ENCODE results near the gene DDX6. TPM values are rescaled to one million over a fixed set of nuclear protein-coding genes. Genes with fewer than 3 reads are reported as not detected.

Gene DDX6
- total and polyA plus RNA-seq, 10 of the 15 experiments (the other 5 are each of a cell fraction or from before 2014, with no cell fraction given), result 6.6 to 119 (median 48.8) TPM

DNA sequence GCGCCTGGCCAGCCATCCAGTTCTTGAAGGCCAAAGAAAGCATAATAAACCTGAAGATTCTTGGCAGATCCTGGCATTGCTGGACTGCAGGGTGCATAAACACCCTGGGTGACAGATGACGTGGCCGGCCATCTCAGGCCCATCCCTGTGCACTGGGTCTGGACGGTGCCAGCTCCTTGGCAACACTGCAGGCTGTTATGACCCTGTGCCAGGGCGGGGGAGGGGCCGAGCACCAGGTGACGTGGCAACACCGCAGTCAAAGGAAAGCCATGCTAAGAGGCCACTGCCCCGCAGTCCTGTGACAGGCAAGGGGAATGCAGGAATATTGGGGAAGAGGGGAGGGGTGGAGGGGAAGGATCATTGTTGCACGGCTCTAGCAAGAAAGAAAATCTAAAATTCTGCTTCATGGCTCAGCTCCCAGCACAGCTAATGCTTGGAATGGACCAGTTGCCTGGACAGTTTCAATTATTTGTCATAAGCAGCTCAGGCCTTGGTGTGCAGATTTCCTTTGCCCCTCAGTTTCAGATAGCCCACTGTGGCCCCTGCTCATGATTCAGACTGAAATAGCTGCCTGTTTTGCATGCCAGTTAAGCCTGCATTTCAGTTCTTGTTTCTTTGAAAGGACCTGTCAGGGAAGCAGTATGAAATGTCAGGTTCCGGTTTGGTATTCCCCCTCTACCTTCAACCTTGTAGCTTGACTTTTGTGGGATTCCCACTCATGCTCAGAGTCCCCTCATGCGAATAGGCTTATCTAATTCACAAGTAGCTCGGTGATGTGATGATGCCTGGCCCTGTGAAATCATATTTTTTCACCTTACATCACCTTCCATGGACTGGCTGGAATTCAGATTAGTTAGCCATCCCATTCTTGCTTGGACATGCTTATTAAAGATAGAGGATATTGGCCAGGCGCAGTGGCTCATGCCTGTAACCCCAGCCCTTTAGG lies 29.7 kb upstream of the DDX6 start:
- CTCF ChIA-PET, result interaction anchor here (0.9 to 6.4 kb wide), 15 partner anchors 10 to 131 kb away, joined by 3 to 62 read pairs (median 3); partner anchors contain the start of genes CXCR5 and DDX6
- in situ Hi-C loops (cut with MboI), result no loop called here
- peak; percentile 46; the same call in 1 of the 2 replicates for TF ChIP-seq NFYB (IDR thresholded peaks at IDR 0.05; ENCODE audit: insufficient read depth, low read depth, low read length)
- TF ChIP-seq, protein P1, sequence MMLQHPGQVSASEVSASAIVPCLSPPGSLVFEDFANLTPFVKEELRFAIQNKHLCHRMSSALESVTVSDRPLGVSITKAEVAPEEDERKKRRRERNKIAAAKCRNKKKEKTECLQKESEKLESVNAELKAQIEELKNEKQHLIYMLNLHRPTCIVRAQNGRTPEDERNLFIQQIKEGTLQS (IDR thresholded peaks at IDR 0.05; ENCODE audit: borderline replicate concordance, extremely low read depth, low read depth, low read length), result no peak
- TF ChIP-seq SMARCA5 (IDR thresholded peaks at IDR 0.05), result peak; percentile 46; the same call in 1 of the 2 replicates
- TF ChIP-seq ZBED1 (IDR thresholded peaks at IDR 0.05; ENCODE audit: borderline replicate concordance), result peak; percentile 94; the same call in 1 of the 2 replicates
- peak; percentile 96 for TF ChIP-seq FOXM1 (IDR thresholded peaks at IDR 0.05; ENCODE audit: low read depth, low read length)
- TF ChIP-seq EP300 (IDR thresholded peaks at IDR 0.05; ENCODE audit: borderline replicate concordance in 1 of 2, control insufficient read depth in 1 of 2, low read depth in 2 of 2, low read length in 2 of 2), result peak; percentile 96 to 97
- TF ChIP-seq ATF7 (IDR thresholded peaks at IDR 0.05; ENCODE audit: low read depth), result peak; percentile 93
- peak; percentile 57; the same call in 1 of the 2 replicates for TF ChIP-seq ZNF24 (IDR thresholded peaks at IDR 0.05)
- TF ChIP-seq, protein P2, sequence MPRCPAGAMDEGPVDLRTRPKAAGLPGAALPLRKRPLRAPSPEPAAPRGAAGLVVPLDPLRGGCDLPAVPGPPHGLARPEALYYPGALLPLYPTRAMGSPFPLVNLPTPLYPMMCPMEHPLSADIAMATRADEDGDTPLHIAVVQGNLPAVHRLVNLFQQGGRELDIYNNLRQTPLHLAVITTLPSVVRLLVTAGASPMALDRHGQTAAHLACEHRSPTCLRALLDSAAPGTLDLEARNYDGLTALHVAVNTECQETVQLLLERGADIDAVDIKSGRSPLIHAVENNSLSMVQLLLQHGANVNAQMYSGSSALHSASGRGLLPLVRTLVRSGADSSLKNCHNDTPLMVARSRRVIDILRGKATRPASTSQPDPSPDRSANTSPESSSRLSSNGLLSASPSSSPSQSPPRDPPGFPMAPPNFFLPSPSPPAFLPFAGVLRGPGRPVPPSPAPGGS (IDR thresholded peaks at IDR 0.05; ENCODE audit: borderline replicate concordance, insufficient read depth, low read depth, low read length, poor library complexity, severe bottlenecking), result peak; percentile 77
- TF ChIP-seq, protein P3, sequence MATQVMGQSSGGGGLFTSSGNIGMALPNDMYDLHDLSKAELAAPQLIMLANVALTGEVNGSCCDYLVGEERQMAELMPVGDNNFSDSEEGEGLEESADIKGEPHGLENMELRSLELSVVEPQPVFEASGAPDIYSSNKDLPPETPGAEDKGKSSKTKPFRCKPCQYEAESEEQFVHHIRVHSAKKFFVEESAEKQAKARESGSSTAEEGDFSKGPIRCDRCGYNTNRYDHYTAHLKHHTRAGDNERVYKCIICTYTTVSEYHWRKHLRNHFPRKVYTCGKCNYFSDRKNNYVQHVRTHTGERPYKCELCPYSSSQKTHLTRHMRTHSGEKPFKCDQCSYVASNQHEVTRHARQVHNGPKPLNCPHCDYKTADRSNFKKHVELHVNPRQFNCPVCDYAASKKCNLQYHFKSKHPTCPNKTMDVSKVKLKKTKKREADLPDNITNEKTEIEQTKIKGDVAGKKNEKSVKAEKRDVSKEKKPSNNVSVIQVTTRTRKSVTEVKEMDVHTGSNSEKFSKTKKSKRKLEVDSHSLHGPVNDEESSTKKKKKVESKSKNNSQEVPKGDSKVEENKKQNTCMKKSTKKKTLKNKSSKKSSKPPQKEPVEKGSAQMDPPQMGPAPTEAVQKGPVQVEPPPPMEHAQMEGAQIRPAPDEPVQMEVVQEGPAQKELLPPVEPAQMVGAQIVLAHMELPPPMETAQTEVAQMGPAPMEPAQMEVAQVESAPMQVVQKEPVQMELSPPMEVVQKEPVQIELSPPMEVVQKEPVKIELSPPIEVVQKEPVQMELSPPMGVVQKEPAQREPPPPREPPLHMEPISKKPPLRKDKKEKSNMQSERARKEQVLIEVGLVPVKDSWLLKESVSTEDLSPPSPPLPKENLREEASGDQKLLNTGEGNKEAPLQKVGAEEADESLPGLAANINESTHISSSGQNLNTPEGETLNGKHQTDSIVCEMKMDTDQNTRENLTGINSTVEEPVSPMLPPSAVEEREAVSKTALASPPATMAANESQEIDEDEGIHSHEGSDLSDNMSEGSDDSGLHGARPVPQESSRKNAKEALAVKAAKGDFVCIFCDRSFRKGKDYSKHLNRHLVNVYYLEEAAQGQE (IDR thresholded peaks at IDR 0.05; ENCODE audit: low read depth, low read length), result no peak
- peak in 1 of 2 experiments; percentile 93; a peak in 2 of 4 replicates for TF ChIP-seq ETV6 (conservative IDR thresholded peaks at IDR 0.05 in 1 of 2, IDR thresholded peaks at IDR 0.05 in 1 of 2; ENCODE audit: borderline replicate concordance in 1 of 2, low read depth in 1 of 2)
- no peak for TF ChIP-seq KLF5 (IDR thresholded peaks at IDR 0.05; ENCODE audit: partially characterized antibody)

More for the DNA sequence above, 29.7 kb upstream of the DDX6 start:
- peak overlapping the region; percentile 97 for H3K4me2 ChIP-seq (ENCODE audit: control insufficient read depth, insufficient read depth)
- WGBS (ENCODE audit: insufficient coverage, insufficient replicate concordance, low lambda C conversion rate, missing lambda C conversion rate), result under 1% methylated on average over 14 of the region's 14 CpGs
- H3K27me3 ChIP-seq (replicated peaks in 1 of 2; ENCODE audit: control insufficient read depth in 2 of 2, insufficient read depth in 2 of 2, low read length in 1 of 2), result no peaks in the 10 kb centered on the region
- FAIRE-seq (peak; percentile 99), DNase-seq (ENCODE audit: low read depth, low spot score) (peak; percentile 99), ATAC-seq (peak; percentile 93)
- no peaks in the 10 kb centered on the region; the same call in 2 of the 3 replicates for H3K9me3 ChIP-seq (replicated peaks; ENCODE audit: control insufficient read depth, insufficient read depth, low read length)
- peak overlapping the region; percentile 94 for H3K27ac ChIP-seq (ENCODE audit: control insufficient read depth, insufficient read depth)
- H3K79me2 ChIP-seq (ENCODE audit: control insufficient read depth, insufficient read depth, low read length), result no peaks in the 10 kb centered on the region
- BruUV-seq (replicated peaks), result TSS peak; percentile 96
- peaks cover 50% of the 10 kb centered on the region for H3K4me1 ChIP-seq (ENCODE audit: control insufficient read depth, insufficient read depth, low read length)
- POLR2A ChIA-PET, result interaction anchor here (0.7 to 5.3 kb wide), 22 partner anchors 9 to 125 kb away, joined by 3 to 69 read pairs (median 4); partner anchors contain the start of genes CXCR5 and DDX6
- intact Hi-C loops (cut with micrococcal nuclease; ENCODE audit: unreplicated experiment), result loop anchor here (1.0 to 2.0 kb wide), 3 partner anchors 19 to 56 kb away; no protein-coding TSS in a partner anchor
- peak overlapping the region; percentile 23; the same call in 1 of the 2 replicates for H3K4me3 ChIP-seq
- H3K9ac ChIP-seq (ENCODE audit: control insufficient read depth, insufficient read depth, low read length), result peak overlapping the region; percentile 63
- SMC1A ChIA-PET (ENCODE audit: uncharacterized antibody, unreplicated experiment), result interaction anchor here (0.7 to 10.7 kb wide), 19 partner anchors 14 to 244 kb away, joined by 3 to 130 read pairs (median 6); partner anchors contain the start of genes CXCR5 and DDX6
- RAD21 ChIA-PET (ENCODE audit: unreplicated experiment), result interaction anchor here (0.8 to 4.3 kb wide), 23 partner anchors 10 to 131 kb away, joined by 3 to 67 read pairs (median 4); partner anchors contain the start of genes CXCR5 and DDX6
- no peaks in the 10 kb centered on the region for H4K20me1 ChIP-seq (ENCODE audit: control insufficient read depth, insufficient read depth)
- peak overlapping the region; percentile 28 for H2AFZ ChIP-seq (ENCODE audit: control insufficient read depth, low read depth, low read length)
- no peaks in the 10 kb centered on the region for H3K36me3 ChIP-seq (ENCODE audit: control insufficient read depth in 2 of 2, insufficient read depth in 2 of 2, low read length in 1 of 2)
